Measurements from ENCODE around the gene TLR2.

The TLR2 gene

DNA sequence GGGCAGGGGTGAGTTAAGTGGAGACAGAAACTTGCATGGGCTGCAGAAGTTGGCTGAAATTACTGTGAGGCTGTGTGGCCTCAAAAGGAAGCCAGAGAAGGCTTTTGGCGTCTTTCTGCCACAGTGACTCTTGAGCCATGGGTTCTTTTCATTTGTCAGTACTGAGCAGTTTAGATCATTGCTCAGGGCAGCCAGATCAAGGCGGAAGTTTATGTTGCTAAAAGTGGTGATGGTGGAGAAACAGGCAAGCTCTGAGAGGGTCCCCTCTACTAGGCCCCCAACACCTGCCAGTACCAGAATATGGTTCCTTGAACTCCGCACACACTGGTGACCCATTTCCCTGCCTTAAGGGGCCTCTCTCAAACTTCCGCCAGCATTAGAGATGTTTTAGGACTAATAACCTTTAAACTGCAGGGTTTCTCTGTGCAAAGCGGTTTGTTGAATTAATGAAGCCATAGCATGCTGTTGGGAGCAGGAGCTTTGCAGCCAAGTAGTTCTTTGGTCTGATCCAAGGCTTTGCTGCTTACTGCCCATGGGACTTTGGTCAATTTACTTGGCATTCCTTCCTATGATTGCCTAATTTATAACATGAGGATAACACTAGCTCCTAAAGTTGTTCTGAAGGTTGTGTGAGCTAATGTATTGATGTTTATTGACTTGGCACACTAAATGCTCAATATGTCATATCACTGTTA, 41.2 kb downstream of the TLR2 start:
- ATAC-seq (replicated peaks; ENCODE audit: extremely low read depth, poor library complexity, severe bottlenecking), result no peak
- Mint-ChIP-seq H3K27ac (ENCODE audit: low read depth) (no peak overlapping the region), H3K36me3 (ENCODE audit: insufficient read depth) (no peaks in the 10 kb centered on the region), H3K4me3 (no peak overlapping the region), H3K9me3 (no peaks in the 10 kb centered on the region), H3K4me1 (no peaks in the 10 kb centered on the region), H3K27me3 (peaks cover 39% of the 10 kb centered on the region)
- no peak for DNase-seq (ENCODE audit: low spot score in 2 of 2)

DNA sequence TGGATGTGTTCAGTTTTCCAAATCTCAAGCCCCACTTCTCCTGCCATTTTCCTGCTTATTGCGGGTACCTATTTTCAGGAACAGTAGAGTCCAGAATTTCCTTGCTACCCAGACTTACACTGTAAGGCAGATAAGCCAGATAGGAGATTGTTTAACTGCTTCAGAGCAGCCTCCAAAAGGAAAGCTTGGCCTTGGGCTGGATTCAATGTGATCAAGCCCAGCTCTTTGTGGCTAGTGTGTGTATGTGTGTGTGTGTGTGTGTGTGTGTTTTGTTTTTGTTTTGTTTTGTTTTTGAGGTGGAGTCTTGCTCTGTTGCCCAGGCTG, 41.7 kb downstream of the TLR2 start:
- no peak overlapping the region for H3K4me3 Mint-ChIP-seq
- ATAC-seq (replicated peaks; ENCODE audit: extremely low read depth, poor library complexity, severe bottlenecking), result no peak
- H3K9me3 Mint-ChIP-seq, result no peaks in the 10 kb centered on the region
- H3K27me3 Mint-ChIP-seq, result peaks cover 39% of the 10 kb centered on the region
- H3K27ac Mint-ChIP-seq (ENCODE audit: low read depth), result no peak overlapping the region
- no peaks in the 10 kb centered on the region for H3K4me1 Mint-ChIP-seq
- no peak for DNase-seq (ENCODE audit: low spot score in 2 of 2)
- H3K36me3 Mint-ChIP-seq (ENCODE audit: insufficient read depth), result no peaks in the 10 kb centered on the region

DNA sequence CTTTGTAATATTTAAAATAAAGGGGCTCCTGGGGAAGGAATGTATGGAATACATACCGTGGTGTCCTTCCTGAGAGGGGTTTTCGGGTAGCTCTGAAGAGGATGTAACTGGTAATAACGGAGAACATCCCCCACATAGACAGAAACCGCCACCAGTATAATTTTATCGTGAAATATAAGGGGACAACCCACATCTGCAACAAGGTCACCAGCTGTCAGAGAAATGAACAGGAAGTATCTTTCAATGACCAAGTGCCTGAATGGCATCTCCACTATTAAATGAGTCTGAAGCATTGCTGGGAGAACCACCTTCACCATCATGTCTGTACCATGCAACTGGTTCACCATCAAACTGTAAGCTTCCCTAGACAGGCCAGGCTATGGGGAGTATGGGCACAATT, 44.1 kb downstream of the TLR2 start:
- no peaks in the 10 kb centered on the region for H3K9me3 Mint-ChIP-seq
- no peak for DNase-seq (ENCODE audit: low spot score in 2 of 2)
- H3K4me3 Mint-ChIP-seq, result no peak overlapping the region
- no peak overlapping the region for H3K27ac Mint-ChIP-seq (ENCODE audit: low read depth)
- no peak for ATAC-seq (replicated peaks; ENCODE audit: extremely low read depth, poor library complexity, severe bottlenecking)
- peaks cover 39% of the 10 kb centered on the region for H3K27me3 Mint-ChIP-seq
- no peaks in the 10 kb centered on the region for H3K4me1 Mint-ChIP-seq
- H3K36me3 Mint-ChIP-seq (ENCODE audit: insufficient read depth), result no peaks in the 10 kb centered on the region

DNA sequence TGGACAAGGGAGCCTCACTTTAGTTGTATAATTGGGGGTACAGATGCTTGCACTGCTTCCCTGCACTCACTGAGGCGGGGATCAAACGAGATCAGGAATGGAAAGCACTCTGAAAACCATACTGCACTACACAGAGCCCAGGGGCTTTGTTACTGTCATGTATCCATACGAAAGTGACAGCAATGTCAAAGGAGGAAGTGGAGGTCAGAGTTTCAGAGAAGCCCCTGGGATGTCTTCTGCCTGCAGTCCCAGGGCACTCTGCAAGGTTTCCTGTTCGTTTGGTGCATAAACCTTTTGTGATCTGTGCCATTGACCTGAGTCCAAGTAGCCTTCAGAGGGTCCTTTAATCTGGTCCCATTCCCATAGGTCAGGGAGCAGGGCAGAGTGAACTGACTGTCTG, 44.6 kb downstream of the TLR2 start:
- Mint-ChIP-seq H3K36me3 (ENCODE audit: insufficient read depth) (no peaks in the 10 kb centered on the region), H3K4me3 (no peak overlapping the region), H3K4me1 (no peaks in the 10 kb centered on the region), H3K9me3 (no peaks in the 10 kb centered on the region), H3K27ac (ENCODE audit: low read depth) (no peak overlapping the region), H3K27me3 (peaks cover 34% of the 10 kb centered on the region)
- no peak for ATAC-seq (replicated peaks; ENCODE audit: extremely low read depth, poor library complexity, severe bottlenecking)
- DNase-seq (ENCODE audit: low spot score in 2 of 2), result no peak

DNA sequence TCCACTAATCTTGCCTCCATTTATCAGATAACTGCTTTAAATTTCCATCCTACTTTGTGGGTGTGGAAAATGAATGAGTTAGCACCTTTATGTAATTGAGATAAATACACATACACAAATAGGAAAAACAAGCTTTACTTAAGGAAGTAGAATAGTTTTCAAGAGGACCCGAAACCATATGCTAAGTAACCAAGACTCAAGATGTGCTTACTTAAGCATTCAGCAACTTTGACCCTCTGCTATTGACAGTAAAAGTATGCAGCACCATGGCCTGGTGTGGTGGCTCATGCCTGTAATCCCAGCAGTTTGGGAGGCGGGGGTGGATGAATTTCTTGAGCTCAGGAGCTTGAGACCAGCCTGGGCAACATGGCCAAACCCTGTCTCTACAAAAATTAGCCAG, 45.8 kb downstream of the TLR2 start:
- DNase-seq (ENCODE audit: low spot score in 2 of 2) (no peak), ATAC-seq (replicated peaks; ENCODE audit: extremely low read depth, poor library complexity, severe bottlenecking) (no peak)
- Mint-ChIP-seq H3K4me3 (no peak overlapping the region), H3K27ac (ENCODE audit: low read depth) (no peak overlapping the region), H3K4me1 (no peaks in the 10 kb centered on the region), H3K9me3 (no peaks in the 10 kb centered on the region), H3K36me3 (ENCODE audit: insufficient read depth) (no peaks in the 10 kb centered on the region), H3K27me3 (peaks cover 22% of the 10 kb centered on the region)

DNA sequence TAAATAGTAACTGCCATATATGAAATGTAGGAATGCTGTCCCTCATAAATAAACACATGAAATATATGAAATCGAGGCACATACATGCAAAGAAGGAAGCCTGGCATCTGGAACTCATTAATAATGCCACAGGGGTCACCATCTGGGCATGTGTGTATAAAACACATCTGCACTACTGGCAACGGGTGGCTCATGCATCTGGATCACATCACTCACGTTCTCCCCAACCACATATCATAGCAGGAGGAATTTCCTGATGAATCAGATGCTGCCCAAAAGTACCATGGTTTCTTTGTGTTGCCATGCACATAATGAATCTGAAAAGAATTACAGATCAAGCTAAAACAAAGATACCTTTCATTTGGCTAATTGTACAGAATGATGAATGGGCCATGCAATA, 47.2 kb downstream of the TLR2 start:
- Mint-ChIP-seq H3K27me3 (peaks cover 33% of the 10 kb centered on the region), H3K27ac (ENCODE audit: low read depth) (no peak overlapping the region), H3K36me3 (ENCODE audit: insufficient read depth) (no peaks in the 10 kb centered on the region), H3K4me1 (no peaks in the 10 kb centered on the region), H3K4me3 (no peak overlapping the region), H3K9me3 (no peaks in the 10 kb centered on the region)
- DNase-seq (ENCODE audit: low spot score in 2 of 2) (no peak), ATAC-seq (replicated peaks; ENCODE audit: extremely low read depth, poor library complexity, severe bottlenecking) (no peak)

DNA sequence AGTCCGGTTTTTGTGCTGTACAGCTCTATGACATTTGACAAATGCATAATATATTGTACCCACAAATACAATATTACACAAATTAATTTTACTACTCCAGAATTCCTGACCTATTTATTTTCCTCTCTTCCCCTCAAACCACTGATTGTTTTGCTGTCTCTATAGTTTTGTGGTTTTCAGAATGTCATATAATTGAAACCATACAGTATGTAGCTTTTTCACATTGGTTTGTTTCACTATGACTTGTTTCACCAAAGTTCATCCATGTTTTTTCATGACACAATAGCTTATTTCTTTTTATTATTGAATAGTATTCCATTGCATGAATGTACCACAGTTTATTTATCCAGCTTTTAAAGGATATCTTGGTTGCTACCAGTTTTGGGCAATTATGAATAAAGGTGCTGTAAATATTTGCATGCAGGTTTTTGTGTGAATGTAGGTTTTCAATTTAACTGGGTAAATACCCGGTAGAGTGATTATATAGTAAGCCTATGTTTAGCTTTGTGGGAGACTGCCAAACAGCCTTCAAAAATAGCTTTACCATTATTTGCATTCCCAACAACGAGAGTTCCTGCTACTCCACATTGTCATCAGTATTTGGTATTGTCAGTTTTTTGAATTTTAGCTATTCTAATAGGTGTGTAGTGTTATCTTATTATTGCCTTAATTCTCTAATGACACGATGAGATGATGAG, 49.8 kb downstream of the TLR2 start:
- DNase-seq (ENCODE audit: low spot score in 2 of 2) (no peak), ATAC-seq (replicated peaks; ENCODE audit: extremely low read depth, poor library complexity, severe bottlenecking) (no peak)
- H3K27me3 Mint-ChIP-seq, result peaks cover 47% of the 10 kb centered on the region
- H3K4me1 Mint-ChIP-seq, result no peaks in the 10 kb centered on the region
- no peaks in the 10 kb centered on the region for H3K36me3 Mint-ChIP-seq (ENCODE audit: insufficient read depth)
- no peak overlapping the region for H3K27ac Mint-ChIP-seq (ENCODE audit: low read depth)
- no peaks in the 10 kb centered on the region for H3K9me3 Mint-ChIP-seq
- H3K4me3 Mint-ChIP-seq, result no peak overlapping the region

DNA sequence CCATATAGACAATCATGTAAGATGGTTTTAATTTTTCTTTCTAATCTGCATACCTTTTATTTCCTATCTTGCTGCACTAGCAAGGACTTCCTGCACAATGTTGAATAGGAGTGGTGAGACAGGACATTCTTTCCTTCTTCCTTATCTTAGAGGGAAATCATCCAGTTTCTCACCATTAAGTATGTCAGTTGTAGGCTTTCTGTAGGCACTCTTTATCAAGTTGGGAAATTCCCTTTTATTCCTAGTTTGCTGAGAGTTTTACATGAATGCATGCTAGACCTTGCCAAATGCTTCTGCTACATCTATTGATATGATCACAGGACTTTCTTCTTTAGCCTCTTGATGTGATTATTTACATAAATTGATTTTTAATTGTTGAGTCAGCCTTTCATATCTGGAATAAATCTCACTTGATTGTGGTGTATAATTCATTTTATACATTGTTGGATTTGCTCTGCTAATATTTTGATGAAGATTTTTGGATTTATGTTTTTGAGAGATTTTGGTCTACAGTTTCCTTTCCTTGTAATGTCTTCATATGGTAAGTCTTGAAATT, 51.9 kb downstream of the TLR2 start:
- no peaks in the 10 kb centered on the region for H3K36me3 Mint-ChIP-seq (ENCODE audit: insufficient read depth)
- H3K4me1 Mint-ChIP-seq, result no peaks in the 10 kb centered on the region
- no peak for ATAC-seq (replicated peaks; ENCODE audit: extremely low read depth, poor library complexity, severe bottlenecking)
- DNase-seq (ENCODE audit: low spot score in 2 of 2), result no peak
- H3K27me3 Mint-ChIP-seq, result peaks cover 66% of the 10 kb centered on the region
- H3K4me3 Mint-ChIP-seq, result no peak overlapping the region
- H3K9me3 Mint-ChIP-seq, result peaks cover 6% of the 10 kb centered on the region
- H3K27ac Mint-ChIP-seq (ENCODE audit: low read depth), result no peak overlapping the region

DNA sequence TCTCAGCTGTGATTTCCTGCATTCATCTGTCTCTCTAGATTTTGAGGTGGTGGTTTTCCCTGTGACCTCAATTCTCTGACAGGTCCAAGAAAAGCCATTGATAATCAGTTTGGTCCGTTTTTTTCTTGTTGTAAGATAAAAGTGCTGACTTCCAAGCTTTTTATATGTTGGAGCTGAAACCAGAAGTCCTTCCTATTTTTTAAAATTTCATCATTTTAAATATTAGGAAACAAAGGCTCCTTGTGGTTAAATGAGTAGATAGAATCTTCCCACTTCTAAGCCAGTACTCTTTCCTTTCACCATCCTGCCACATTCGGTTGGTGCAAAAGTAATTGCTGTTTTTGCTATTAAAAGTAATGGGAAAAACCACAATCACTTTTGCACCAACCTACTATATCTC, 57.5 kb downstream of the TLR2 start:
- Mint-ChIP-seq H3K27ac (ENCODE audit: low read depth) (no peak overlapping the region), H3K36me3 (ENCODE audit: insufficient read depth) (no peaks in the 10 kb centered on the region), H3K27me3 (peaks cover 52% of the 10 kb centered on the region), H3K4me1 (no peaks in the 10 kb centered on the region), H3K4me3 (no peak overlapping the region), H3K9me3 (peaks cover 11% of the 10 kb centered on the region)
- no peak for ATAC-seq (replicated peaks; ENCODE audit: extremely low read depth, poor library complexity, severe bottlenecking)
- no peak for DNase-seq (ENCODE audit: low spot score in 2 of 2)

DNA sequence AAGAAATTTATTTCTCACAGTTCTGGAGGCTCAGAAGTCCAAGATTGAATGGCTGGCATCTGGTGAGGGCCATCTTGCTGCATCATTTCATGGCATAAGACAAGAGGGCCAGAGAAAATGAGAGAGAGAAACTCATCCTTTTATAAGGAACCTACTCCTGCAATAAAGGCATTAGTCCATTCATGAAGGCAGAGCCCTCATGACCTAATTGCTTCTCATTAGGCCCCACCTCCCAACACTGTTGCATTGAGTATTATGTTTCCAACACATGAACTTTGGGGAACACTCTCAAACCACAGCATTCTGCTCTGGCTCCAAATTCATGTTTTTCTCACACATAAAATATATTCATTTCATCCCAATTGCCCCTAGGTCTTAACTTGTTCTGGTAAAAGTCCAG, 61.6 kb downstream of the TLR2 start:
- ATAC-seq (replicated peaks; ENCODE audit: extremely low read depth, poor library complexity, severe bottlenecking), result no peak
- Mint-ChIP-seq H3K4me1 (no peaks in the 10 kb centered on the region), H3K27me3 (peaks cover 33% of the 10 kb centered on the region)

DNA sequence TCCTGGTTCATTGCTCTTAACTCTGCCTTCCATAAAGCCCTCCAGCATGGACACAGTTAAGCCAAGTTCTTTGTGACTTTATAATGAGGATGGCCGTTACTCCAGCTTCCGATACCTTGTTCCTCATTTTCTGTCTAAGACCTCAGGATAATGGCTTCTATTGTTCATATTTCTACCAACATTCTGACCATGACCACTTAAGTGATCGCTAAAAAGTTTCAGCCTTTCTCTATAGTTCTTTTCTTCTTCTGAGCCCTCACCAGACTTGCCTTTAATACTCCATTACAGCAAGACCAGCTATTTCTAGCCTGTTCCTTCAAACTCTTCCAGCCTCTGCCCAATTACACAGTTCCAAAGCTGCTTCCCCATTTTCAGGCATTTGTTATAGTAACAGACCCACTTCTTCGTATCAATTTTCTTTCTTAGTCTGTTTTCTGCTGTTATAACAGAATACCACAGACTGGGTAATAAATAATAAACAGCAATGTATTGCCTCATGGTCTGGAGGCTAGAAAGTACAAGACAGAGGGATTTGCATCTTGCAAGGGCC, 63.4 kb downstream of the TLR2 start:
- H3K27me3 Mint-ChIP-seq, result peaks cover 33% of the 10 kb centered on the region
- H3K4me1 Mint-ChIP-seq, result no peaks in the 10 kb centered on the region
- no peak overlapping the region for H3K27ac Mint-ChIP-seq (ENCODE audit: low read depth)
- ATAC-seq (replicated peaks; ENCODE audit: extremely low read depth, poor library complexity, severe bottlenecking), result no peak
- no peaks in the 10 kb centered on the region for H3K9me3 Mint-ChIP-seq
- H3K4me3 Mint-ChIP-seq, result no peak overlapping the region
- H3K36me3 Mint-ChIP-seq (ENCODE audit: insufficient read depth), result no peaks in the 10 kb centered on the region
- no peak for DNase-seq (ENCODE audit: low spot score in 2 of 2)

More for the DNA sequence above, 61.6 kb downstream of the TLR2 start:
- Mint-ChIP-seq H3K27ac (ENCODE audit: low read depth) (no peak overlapping the region), H3K4me3 (no peak overlapping the region), H3K9me3 (peaks cover 8% of the 10 kb centered on the region), H3K36me3 (ENCODE audit: insufficient read depth) (no peaks in the 10 kb centered on the region)
- no peak for DNase-seq (ENCODE audit: low spot score in 2 of 2)

DNA sequence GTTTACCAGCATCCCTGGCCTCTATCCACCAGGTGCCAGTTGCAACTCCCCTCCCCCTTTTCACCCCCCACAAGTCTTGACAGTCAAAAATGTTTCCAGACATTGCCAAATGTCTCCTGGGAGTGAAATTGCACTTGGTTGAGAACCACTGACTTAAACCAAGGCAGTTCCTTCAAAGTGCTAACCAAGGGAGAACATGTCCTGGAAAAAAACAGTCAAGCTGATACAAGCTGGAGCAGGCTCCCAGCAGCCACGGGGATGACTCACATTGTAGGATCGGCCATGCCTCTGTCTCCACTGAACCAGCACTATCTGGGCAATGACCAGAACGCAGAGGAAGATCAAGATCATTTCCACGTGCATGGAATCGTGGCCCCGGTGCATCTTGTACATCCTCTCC, 64.3 kb downstream of the TLR2 start:
- Mint-ChIP-seq H3K27me3 (peaks cover 26% of the 10 kb centered on the region), H3K4me1 (no peaks in the 10 kb centered on the region)
- ATAC-seq (replicated peaks; ENCODE audit: extremely low read depth, poor library complexity, severe bottlenecking), result no peak

DNA sequence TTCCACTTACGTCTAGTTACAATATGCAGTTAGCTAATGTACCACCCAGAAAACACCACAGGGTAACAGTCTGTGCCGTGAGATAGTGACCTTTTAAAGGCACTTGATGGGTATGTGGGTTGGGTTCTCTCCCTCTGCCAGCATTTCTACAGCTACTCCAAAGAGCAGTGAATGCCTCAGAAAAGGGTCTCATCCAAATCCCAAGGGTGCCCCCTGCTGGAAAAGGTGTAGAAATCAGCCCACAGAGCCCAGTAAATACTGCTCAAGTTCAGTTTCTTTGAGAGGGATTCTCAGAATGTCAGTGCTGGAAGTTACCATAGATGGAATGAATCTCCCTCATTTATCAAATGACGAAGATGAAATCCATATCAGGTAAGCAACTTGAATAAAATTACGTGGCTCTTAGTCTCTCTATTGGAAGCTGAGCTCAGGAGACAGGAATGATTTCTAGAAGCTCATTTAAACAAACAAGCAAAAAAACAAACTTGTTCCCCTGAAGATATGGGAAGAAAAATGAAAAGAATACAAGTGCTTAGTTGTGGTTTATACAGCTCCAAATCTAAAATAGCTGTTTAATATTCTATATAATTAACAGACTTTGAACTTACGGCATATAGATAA, 66.2 kb downstream of the TLR2 start:
- no peak overlapping the region for H3K4me3 Mint-ChIP-seq
- H3K36me3 Mint-ChIP-seq (ENCODE audit: insufficient read depth), result no peaks in the 10 kb centered on the region
- ATAC-seq (replicated peaks; ENCODE audit: extremely low read depth, poor library complexity, severe bottlenecking) (no peak), DNase-seq (ENCODE audit: low spot score in 2 of 2) (no peak)
- no peak overlapping the region for H3K27ac Mint-ChIP-seq (ENCODE audit: low read depth)
- H3K9me3 Mint-ChIP-seq, result no peaks in the 10 kb centered on the region
- peaks cover 36% of the 10 kb centered on the region for H3K27me3 Mint-ChIP-seq
- H3K4me1 Mint-ChIP-seq, result no peaks in the 10 kb centered on the region

More for the DNA sequence above, 64.3 kb downstream of the TLR2 start:
- H3K36me3 Mint-ChIP-seq (ENCODE audit: insufficient read depth), result no peaks in the 10 kb centered on the region
- H3K9me3 Mint-ChIP-seq, result no peaks in the 10 kb centered on the region
- no peak overlapping the region for H3K27ac Mint-ChIP-seq (ENCODE audit: low read depth)
- H3K4me3 Mint-ChIP-seq, result no peak overlapping the region
- DNase-seq (ENCODE audit: low spot score in 2 of 2), result no peak
